PFSK-1 (cell line): ENCODE data around the gene EIF3D.

Experiments used
- FOXP2 ChIP-seq: optimal IDR thresholded peaks from 2 replicates; pipeline ENCODE3; 2011; ENCODE audit warnings: borderline replicate concordance, control low read depth, inconsistent platforms; ENCODE audit not compliant: insufficient read depth; ENCODE audit errors: extremely low read length, extremely low read depth
- POLR2AphosphoS5 ChIP-seq: IDR thresholded peaks from 2 replicates; pipeline ENCODE4 v1.6.1; 2012; ENCODE audit warnings: low read depth, mild to moderate bottlenecking, control low read depth, low read length, moderate library complexity
- REST ChIP-seq, 2 experiments: IDR thresholded peaks; 2 replicates each; pipeline versions ENCODE4 v1.6.1 to v1.8.0; 2011 to 2012; ENCODE audit warnings: low read depth in 2 of 2, low read length in 2 of 2, control low read depth in 1 of 2, inconsistent platforms in 1 of 2, mild to moderate bottlenecking in 1 of 2, moderate library complexity in 1 of 2; ENCODE audit not compliant: insufficient read depth in 1 of 2
- SIN3A ChIP-seq: IDR thresholded peaks from 2 replicates; pipeline ENCODE4 v1.6.1; 2012; ENCODE audit warnings: mild to moderate bottlenecking, low read length, moderate library complexity, borderline replicate concordance; ENCODE audit not compliant: insufficient read depth
- TAF1 ChIP-seq: IDR thresholded peaks from 2 replicates; pipeline ENCODE4 v1.6.1; 2012; ENCODE audit warnings: low read length, control low read depth, borderline replicate concordance; ENCODE audit not compliant: insufficient read depth

The EIF3D gene

GRCh38 chr22:36540867-36541642 is 12.1 kb upstream of the EIF3D start:
- TF ChIP-seq POLR2AphosphoS5 (no peak), FOXP2 (no peak), SIN3A (no peak), TAF1 (no peak), REST (IDR thresholded peaks at IDR 0.05; ENCODE audit: insufficient read depth in 1 of 2, low read depth in 2 of 2, low read length in 2 of 2) (no peak)

GRCh38 chr22:36538529-36538928 is 9.6 kb upstream of the EIF3D start:
- TF ChIP-seq SIN3A (no peak), POLR2AphosphoS5 (no peak)

GRCh38 chr22:36536717-36537116 is 7.8 kb upstream of the EIF3D start:
- TF ChIP-seq REST (IDR thresholded peaks at IDR 0.05; ENCODE audit: insufficient read depth in 1 of 2, low read depth in 2 of 2, low read length in 2 of 2) (no peak), SIN3A (no peak), POLR2AphosphoS5 (no peak), TAF1 (no peak), FOXP2 (no peak)

DNA sequence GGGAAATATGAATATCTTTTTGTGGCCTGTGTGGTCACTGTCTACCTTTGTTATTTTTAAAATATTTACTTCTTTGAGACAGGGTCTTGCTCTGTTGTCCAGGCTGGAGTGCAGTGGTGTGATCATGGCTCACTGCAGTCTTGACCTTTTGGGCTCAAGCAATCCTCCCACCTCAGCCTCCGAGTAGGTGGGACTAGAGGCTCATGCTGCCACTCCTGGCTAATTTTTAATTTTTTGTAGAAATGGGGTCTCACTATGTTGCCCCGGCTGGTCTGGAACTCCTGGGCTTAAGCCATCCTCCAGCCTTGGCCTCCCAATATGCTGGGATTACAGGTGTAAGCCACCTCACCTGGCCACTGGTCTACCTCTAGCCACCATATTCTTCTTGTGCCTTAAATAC is 3.5 kb upstream of the EIF3D start:
- TF ChIP-seq POLR2AphosphoS5: no peak
- no peak for TF ChIP-seq SIN3A
- no peak for TF ChIP-seq TAF1
- TF ChIP-seq REST (IDR thresholded peaks at IDR 0.05; ENCODE audit: insufficient read depth in 1 of 2, low read depth in 2 of 2, low read length in 2 of 2): no peak
- no peak for TF ChIP-seq FOXP2

DNA sequence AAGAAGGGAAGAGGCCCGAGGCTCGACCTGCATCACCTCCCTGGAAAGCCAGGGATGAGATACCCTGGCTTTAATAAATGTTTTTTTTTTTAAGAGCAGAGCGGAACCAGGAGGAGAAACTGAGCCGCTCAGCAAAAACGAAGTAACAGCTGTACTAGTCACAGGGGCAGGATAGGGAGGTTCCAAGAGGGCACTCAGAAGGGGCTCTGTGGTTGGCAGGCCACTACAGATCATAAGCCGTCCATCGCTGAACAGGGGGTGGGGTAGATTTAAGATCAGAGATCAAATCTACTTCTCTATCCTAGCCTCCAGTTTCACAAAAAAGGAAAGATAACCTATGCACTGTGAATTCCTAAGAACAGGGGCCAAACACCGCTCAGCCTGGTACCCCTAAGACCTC is 625 bp downstream of the EIF3D start:
- TF ChIP-seq SIN3A (no peak), FOXP2 (no peak), REST (IDR thresholded peaks at IDR 0.05; ENCODE audit: insufficient read depth in 1 of 2, low read depth in 2 of 2, low read length in 2 of 2) (no peak), TAF1 (no peak), POLR2AphosphoS5 (no peak)
